ENCODE results near the gene TMPRSS11D.

TMPRSS11D gene, protein sequence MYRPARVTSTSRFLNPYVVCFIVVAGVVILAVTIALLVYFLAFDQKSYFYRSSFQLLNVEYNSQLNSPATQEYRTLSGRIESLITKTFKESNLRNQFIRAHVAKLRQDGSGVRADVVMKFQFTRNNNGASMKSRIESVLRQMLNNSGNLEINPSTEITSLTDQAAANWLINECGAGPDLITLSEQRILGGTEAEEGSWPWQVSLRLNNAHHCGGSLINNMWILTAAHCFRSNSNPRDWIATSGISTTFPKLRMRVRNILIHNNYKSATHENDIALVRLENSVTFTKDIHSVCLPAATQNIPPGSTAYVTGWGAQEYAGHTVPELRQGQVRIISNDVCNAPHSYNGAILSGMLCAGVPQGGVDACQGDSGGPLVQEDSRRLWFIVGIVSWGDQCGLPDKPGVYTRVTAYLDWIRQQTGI

DNA sequence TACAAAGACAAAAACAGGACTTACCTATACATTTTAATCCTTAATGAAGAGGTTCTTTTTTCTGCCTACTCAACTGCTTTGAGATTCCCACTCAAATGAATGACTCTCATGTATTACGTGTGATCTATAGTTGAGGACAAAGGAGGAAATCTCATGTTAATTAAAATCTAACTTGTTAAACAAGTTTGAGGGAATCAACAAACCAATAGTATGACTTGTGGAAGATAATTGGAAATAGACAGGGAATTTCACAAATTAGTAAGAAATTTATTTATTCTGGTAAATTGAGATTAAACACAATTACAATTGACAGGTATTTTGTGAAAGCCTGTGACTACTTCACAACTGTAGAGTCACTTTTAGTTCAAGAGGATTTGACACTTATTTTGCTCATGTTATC lies at the start of gene TMPRSS11D:
TSS of gene TMPRSS11D (minus strand) at position 101 of the 400 bp plus-strand sequence. CDS start at position 32, 69 bp downstream.
- no peak for DNase-seq

- DNase-seq, result no peak
Measured at GRCh38 chr4:67933038-67933437, 49.2 kb upstream of the TMPRSS11D start.

GRCh38 chr4:67931256-67931655 lies 47.5 kb upstream of the TMPRSS11D start:
- DNase-seq, result no peak

DNA sequence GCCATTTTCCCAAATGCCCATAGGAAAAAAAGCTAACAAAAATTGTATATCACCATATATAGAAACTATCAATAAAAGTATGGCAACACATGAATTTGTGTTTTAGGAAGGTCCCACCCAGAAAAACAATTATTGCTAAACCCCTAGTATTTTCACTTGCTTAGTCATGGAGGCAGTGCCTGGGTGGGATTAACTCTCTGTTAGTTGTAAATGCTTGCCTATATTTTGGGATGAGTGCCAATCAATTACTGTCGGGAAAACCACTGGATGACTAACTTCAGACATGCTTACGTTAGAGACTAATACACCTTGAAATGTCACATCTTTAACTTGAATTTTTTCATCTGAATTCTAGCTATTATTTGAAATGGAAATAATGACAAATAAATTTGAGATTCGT lies 45.6 kb upstream of the TMPRSS11D start:
- no peak for DNase-seq

GRCh38 chr4:67928546-67928945 lies 44.7 kb upstream of the TMPRSS11D start:
- DNase-seq, result no peak

GRCh38 chr4:67927251-67927650 lies 43.4 kb upstream of the TMPRSS11D start:
- DNase-seq, result no peak

GRCh38 chr4:67926485-67926884 lies 42.7 kb upstream of the TMPRSS11D start:
- no peak for DNase-seq

DNA sequence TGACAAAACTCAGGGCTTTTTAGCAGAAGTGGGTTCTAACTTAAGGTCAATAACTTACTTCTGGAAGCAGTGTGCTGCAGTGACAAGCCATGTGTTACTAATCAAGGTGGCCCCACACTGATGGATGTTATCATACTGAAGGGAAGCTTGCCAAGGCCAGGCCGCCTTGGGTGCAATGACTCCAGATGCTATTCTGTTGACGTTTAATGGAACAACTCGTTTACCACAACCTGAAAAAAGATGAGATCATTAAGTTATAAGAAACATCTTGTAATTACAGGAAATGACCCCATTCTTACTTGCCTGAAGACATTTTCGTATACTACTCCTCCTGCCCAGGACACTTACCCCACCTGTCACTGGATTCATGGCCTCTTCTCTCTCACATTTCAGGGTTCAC lies 38.9 kb upstream of the TMPRSS11D start:
- no peak for DNase-seq

DNA sequence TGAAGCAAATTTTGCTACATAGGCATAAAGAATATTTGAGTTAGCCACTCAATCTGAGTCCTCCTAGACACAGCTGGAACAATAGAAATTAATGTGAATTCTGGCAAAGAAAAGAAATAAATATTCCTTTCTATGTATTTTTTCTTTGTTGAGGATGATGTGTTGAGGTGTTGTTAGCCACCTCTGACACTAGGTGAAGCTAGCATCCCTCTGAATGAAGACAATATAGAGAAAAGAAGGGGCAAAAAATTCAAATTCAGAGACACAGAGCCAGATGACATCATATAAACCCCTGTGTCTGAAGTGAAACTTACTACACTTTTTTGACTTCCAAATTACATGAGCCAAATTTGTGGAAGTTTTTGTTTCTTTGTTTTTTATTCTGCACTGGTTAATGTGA lies 34.6 kb upstream of the TMPRSS11D start:
- peak; percentile 5 for DNase-seq

DNA sequence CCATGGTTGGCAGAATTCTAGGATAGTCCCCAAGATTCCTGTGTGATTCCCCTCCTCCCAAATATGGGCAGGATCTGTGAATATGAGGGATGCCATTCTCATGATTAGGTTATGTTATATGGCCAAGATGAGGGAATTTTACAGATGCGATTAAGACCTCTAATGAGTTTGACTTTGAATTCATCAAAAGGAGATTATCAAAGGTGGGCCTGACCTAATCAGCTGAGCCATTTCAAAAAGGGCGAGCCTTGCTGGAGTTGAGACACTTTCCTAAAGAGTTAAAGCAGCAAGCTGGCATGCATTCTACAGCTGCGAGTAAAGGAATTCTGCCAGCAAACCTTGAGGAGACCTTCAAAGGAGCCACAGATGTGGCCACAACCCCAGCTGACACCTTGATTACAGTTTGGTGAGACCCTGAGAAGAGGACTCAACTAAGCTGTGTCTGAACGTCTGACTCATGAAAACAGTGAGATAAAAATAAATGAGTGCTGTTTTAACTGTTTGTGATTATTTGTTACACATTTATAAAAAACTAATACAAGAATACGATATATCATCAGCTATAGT lies 31.7 kb upstream of the TMPRSS11D start:
- DNase-seq, result no peak

GRCh38 chr4:67912080-67912479 lies 28.3 kb upstream of the TMPRSS11D start:
- no peak for DNase-seq

DNA sequence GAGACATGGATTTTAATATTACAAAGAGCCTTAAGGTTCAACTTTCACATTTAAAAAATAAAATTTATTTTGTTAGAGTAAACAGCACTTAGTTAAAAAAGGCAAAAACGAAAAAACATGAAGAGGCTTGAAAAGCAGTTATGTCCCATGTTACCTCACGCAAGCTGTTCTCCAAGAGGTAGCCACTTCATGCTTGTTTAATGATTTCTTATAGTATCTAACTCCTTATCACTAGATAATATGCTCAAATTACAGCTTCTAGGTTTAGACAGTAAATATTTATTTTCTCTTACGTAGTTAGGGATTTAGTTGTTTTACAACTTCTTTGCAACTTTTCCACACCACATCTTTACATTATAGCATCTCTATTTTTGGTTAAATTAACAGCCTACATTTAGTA lies 27.8 kb upstream of the TMPRSS11D start:
- no peak for DNase-seq

GRCh38 chr4:67911141-67911540 lies 27.3 kb upstream of the TMPRSS11D start:
- DNase-seq, result no peak

GRCh38 chr4:67910585-67910905 lies 26.7 kb upstream of the TMPRSS11D start:
- no peak for DNase-seq

DNA sequence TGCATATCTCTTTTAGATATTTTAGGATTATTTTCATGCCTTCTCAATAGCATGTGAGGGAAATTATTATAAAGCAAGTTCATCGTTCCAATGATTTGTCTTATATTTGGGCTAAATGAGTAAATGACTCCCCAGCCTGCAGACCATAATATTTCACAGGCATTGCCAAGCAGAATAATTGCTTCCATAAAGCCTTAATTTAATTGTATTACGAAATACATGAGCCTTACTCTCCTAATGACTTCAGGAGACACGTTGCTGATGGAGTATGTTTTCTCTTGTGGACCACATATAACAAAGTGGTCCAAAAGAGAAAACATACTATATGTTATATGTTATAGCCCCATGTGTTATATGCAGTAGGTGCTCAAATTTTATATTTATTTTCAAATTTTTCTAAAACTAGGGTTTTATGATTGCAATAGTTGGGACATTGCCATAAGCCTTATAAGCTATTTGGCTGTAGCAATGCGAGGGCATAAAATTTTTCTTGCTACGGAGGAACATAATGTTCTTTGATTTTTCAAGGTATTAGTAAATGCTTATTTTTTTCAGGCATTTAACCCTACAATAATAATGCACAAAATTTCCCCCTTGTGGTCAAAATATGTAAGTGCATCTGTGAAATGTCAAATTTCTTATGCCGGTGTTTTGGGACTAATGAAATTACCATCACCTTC lies 26.2 kb upstream of the TMPRSS11D start:
- no peak for DNase-seq

GRCh38 chr4:67907650-67908049 lies 23.8 kb upstream of the TMPRSS11D start:
- DNase-seq, result no peak

DNA sequence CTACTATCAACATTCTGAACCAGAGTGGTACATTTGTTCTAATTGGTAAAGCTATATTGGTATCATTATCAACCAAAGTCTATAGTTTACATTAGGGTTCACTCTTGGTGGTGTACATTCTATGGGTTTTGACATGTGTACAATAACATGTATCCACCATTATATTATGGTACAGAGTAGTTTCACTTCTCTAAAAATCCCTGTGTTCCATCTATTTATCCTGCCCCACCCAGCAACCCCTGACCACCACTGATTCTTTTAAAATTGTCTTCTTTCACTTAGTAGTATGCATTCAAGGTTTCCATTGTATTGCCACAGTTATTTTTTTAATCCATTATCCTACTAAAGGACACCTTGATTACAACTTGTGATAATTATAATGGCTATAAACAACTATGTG lies 15.3 kb upstream of the TMPRSS11D start:
- no peak for DNase-seq

- DNase-seq, result no peak
Measured at GRCh38 chr4:67897686-67898085, 13.9 kb upstream of the TMPRSS11D start.

DNA sequence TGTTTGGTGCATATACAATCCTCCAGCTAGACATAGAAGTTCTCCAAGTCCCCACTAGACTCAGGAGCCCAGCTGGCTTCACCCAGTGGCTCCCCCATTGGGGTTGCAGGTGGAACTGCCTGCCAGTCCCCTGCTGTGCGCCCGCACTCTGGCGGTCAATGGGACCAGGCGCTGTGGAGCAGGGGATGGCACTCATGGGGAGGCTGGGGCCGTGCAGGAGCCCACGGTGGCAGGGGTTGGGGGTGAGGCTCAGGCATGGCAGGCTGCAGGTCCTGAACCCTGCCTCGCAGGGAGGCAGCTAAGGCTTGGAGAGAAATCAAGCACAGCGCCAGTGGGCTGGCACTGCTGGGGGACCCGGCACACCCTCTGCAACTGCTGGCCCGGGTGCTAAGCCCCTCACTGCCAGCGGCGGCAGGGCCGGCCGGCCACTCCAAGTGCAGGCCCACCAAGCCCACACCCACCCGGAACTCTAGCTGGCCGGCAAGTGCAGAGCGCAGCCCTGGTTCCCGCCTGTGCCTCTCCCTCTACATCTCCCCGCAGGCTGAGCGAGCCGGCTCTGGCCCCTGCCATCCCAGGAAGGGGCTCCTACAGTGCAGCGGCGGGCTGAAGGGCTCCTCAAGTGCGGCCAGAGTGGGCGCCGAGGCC lies 12.7 kb upstream of the TMPRSS11D start:
- DNase-seq, result no peak

- no peak for DNase-seq
Measured at GRCh38 chr4:67894659-67895058, 10.9 kb upstream of the TMPRSS11D start.

DNA sequence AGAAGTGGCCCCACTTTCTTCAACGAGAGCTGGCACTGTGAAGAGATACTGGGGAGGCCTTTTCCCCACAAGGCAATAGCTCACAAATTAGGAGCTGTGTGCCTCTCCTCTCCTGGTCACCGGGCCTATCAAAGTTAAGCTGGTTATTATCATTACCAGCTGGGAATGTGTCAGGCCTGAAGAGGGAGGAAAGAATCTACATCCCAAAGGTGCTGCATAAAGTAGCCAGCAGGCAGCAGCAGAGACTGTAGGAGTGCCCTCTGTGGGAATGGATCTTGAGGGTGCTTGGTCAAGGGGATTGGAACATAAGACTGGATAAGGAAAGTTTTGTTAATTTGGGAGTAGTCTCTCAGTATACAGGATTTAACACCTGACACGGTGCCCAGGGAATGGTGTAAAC lies 9.1 kb upstream of the TMPRSS11D start:
- DNase-seq, result no peak

- DNase-seq, result no peak
Measured at GRCh38 chr4:67892253-67892652, 8.5 kb upstream of the TMPRSS11D start.

GRCh38 chr4:67891645-67892044 lies 7.8 kb upstream of the TMPRSS11D start:
- no peak for DNase-seq

DNA sequence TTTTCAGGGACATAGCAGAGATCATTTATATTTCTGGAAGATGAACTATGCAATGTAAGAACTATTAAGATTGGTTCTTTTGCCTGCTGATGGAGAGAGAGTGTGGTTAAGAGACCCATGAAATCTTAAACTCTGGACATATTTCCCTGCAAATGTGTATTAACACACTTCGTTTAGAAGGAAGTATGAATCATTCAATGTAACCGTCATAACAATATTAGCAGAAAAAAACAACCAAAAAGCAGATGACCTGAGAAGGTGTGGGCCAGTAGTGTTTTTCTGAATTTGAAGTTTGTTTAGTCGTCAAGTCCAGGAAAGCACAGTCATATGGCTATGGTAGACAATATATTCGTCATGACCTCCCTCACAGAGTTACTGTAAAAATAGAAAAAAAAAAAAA lies 2.5 kb upstream of the TMPRSS11D start:
- no peak for DNase-seq

Measured in NCI-H2081 (cell line).